HG03045 (cell line): ENCODE data around the gene HERC5.
"Not testable (repeated sequence)": the region's sequence is repeated elsewhere in the genome, so short reads cannot be mapped to it uniquely, and the experiment has no call there.

Experiments
- ATAC-seq: cut with Tn5 transposase; IDR thresholded peaks from one replicate; pipeline ENCODE4 v1.9.1; 2021; ENCODE audit warnings: mild to moderate bottlenecking, moderate library complexity; ENCODE audit not compliant: unreplicated experiment

The HERC5 gene

GRCh38 chr4:88517825-88518224 lies 60.9 kb downstream of the HERC5 start:
- no peak for ATAC-seq

GRCh38 chr4:88518911-88519310 lies 62.0 kb downstream of the HERC5 start:
- no peak for ATAC-seq

GRCh38 chr4:88522702-88523324 lies 65.9 kb downstream of the HERC5 start:
- ATAC-seq, result no peak

GRCh38 chr4:88523325-88524129 lies 66.6 kb downstream of the HERC5 start, which contains the start of gene PYURF:
TSS of gene PYURF (minus strand) at chr4:88523776. CDS start at chr4:88523700, 76 bp downstream.
- ATAC-seq, result peak; percentile 90

GRCh38 chr4:88524171-88524570 lies 67.3 kb downstream of the HERC5 start:
- ATAC-seq, result no peak

- no peak for ATAC-seq
Measured at GRCh38 chr4:88526221-88526815, 69.4 kb downstream of the HERC5 start.

GRCh38 chr4:88527787-88528186 lies 70.9 kb downstream of the HERC5 start:
- no peak for ATAC-seq

GRCh38 chr4:88528861-88529260 lies 71.9 kb downstream of the HERC5 start:
- no peak for ATAC-seq

GRCh38 chr4:88531549-88531948 lies 74.6 kb downstream of the HERC5 start:
- no peak for ATAC-seq

GRCh38 chr4:88533088-88533790 lies 76.3 kb downstream of the HERC5 start:
- no peak for ATAC-seq

- ATAC-seq, result no peak
Measured at GRCh38 chr4:88533937-88534750, 77.2 kb downstream of the HERC5 start.

- no peak for ATAC-seq
Measured at GRCh38 chr4:88535090-88535755, 78.3 kb downstream of the HERC5 start.

GRCh38 chr4:88537709-88538108 lies 80.8 kb downstream of the HERC5 start:
- ATAC-seq, result no peak

- not testable (repeated sequence) for ATAC-seq
Measured at GRCh38 chr4:88539322-88540068, 82.6 kb downstream of the HERC5 start.

GRCh38 chr4:88549815-88550214 lies 92.9 kb downstream of the HERC5 start:
- ATAC-seq, result no peak
